Activated CD8-positive, alpha-beta T cell treated with anti-CD3 and anti-CD28 coated beads for 36 hours (primary cell): ENCODE measurements around the gene JMJD4. TPM values are rescaled to one million over a fixed set of nuclear protein-coding genes. Genes with fewer than 3 reads are reported as not detected.
A peak's percentile ranks its signal among the peaks of the same experiment; 100 is the strongest.

Source experiments
- ATAC-seq: fragments of 200-7000 bp; cut with Tn5 transposase; one replicate; pipeline ENCODE4 v1.10.0; 2021; ENCODE audit warnings: mild to moderate bottlenecking, moderate library complexity
- CTCF ChIA-PET: fragments of 350-600 bp; sonication (Branson Sonifier 250); formaldehyde crosslinking; loops from one replicate; lab custom pipeline; 2021; ENCODE audit warnings: antibody characterized with exemption; lab: Charles Lee
- POLR2A ChIA-PET: fragments of 350-600 bp; sonication (Branson Sonifier 250); formaldehyde crosslinking; loops from one replicate; lab custom pipeline; 2021; ENCODE audit warnings: antibody characterized with exemption; lab: Charles Lee
- DNase-seq: peaks from one replicate; pipeline ENCODE4 v3.0.0-alpha.2; 2020
- H3K27ac Mint-ChIP-seq: one replicate; pipeline ENCODE4 v1.8.0; 2021; ENCODE audit warnings: mild to moderate bottlenecking, mixed read lengths
- H3K27me3 Mint-ChIP-seq: one replicate; pipeline ENCODE4 v1.8.0; 2021; ENCODE audit warnings: mixed read lengths
- H3K36me3 Mint-ChIP-seq: one replicate; pipeline ENCODE4 v1.8.0; 2021; ENCODE audit warnings: low read depth, mixed read lengths
- H3K4me1 Mint-ChIP-seq: one replicate; pipeline ENCODE4 v1.8.0; 2021; ENCODE audit warnings: low read depth, mixed read lengths
- H3K4me3 Mint-ChIP-seq: one replicate; pipeline ENCODE4 v1.8.0; 2021; ENCODE audit warnings: mild to moderate bottlenecking, moderate library complexity, mixed read lengths
- H3K9me3 Mint-ChIP-seq: one replicate; pipeline ENCODE4 v1.8.0; 2021; ENCODE audit warnings: mixed read lengths
- CTCF ChIP-seq: fragments of 200-600 bp; IDR thresholded peaks from one replicate; pipeline ENCODE4 v1.8.0; 2022; ENCODE audit warnings: antibody characterized with exemption, mild to moderate bottlenecking
- intact Hi-C: fragments of 100-400 bp; cut with micrococcal nuclease; formaldehyde crosslinking; loops from one replicate; pipeline ENCODE4 v1.10.0; 2022
- total RNA-seq, 2 experiments: library from RNA; stranded (reverse); gene quantifications; one replicate each; pipeline ENCODE4 v1.2.3, GENCODE V29; 2021

Gene JMJD4
- total RNA-seq, 2 experiments from 2014 or later, result 16.2 to 17.3 TPM

- peaks cover 21% of the 10 kb centered on the region for H3K36me3 Mint-ChIP-seq
- H3K4me1 Mint-ChIP-seq, result peaks cover 63% of the 10 kb centered on the region
- peak overlapping the region; percentile 37 for H3K4me3 Mint-ChIP-seq
- DNase-seq, result no peak
- CTCF ChIA-PET, result interaction anchor here (0.9 to 7.0 kb wide), 4 partner anchors 13 to 186 kb away, joined by 3 to 59 read pairs (median 4); no protein-coding TSS in a partner anchor
- no peak for TF ChIP-seq CTCF
- peak overlapping the region; percentile 32 for H3K27ac Mint-ChIP-seq
- POLR2A ChIA-PET, result interaction anchor here (0.7 to 1.9 kb wide), 3 partner anchors 7 to 181 kb away, joined by 3 to 5 read pairs (median 4); partner anchors contain the start of gene WNT9A
- H3K9me3 Mint-ChIP-seq, result no peaks in the 10 kb centered on the region
- no peaks in the 10 kb centered on the region for H3K27me3 Mint-ChIP-seq
- intact Hi-C loops, result loop anchor here (10.0 kb wide), 1 partner anchor 178 kb away; the partner anchor contains the start of gene WNT9A
- ATAC-seq, result no peak
Measured at GRCh38 chr1:227766653-227767277, 31.7 kb upstream of the JMJD4 start.

GRCh38 chr1:227766015-227766634 is 31.0 kb upstream of the JMJD4 start:
- peak overlapping the region; percentile 37 for H3K4me3 Mint-ChIP-seq
- H3K9me3 Mint-ChIP-seq, result no peaks in the 10 kb centered on the region
- H3K27me3 Mint-ChIP-seq, result no peaks in the 10 kb centered on the region
- no peak for TF ChIP-seq CTCF
- peaks cover 24% of the 10 kb centered on the region for H3K36me3 Mint-ChIP-seq
- ChIA-PET CTCF (interaction anchor here (0.9 to 7.0 kb wide), 6 partner anchors 14 to 187 kb away, joined by 3 to 59 read pairs (median 3); no protein-coding TSS in a partner anchor), POLR2A (interaction anchor here (0.6 to 1.9 kb wide), 5 partner anchors 8 to 1704 kb away, joined by 3 to 5 read pairs (median 3); partner anchors contain the start of genes H3-3A and WNT9A)
- H3K27ac Mint-ChIP-seq, result peak overlapping the region; percentile 32
- peak; percentile 80 for ATAC-seq
- intact Hi-C loops, result loop anchor here (10.0 kb wide), 1 partner anchor 179 kb away; the partner anchor contains the start of gene WNT9A
- peak; percentile 92 for DNase-seq
- H3K4me1 Mint-ChIP-seq, result peaks cover 69% of the 10 kb centered on the region

- ATAC-seq, result no peak
- H3K27ac Mint-ChIP-seq, result no peak overlapping the region
- no peak overlapping the region for H3K4me3 Mint-ChIP-seq
- ChIA-PET CTCF (interaction anchor here (0.9 to 7.0 kb wide), 6 partner anchors 14 to 284 kb away, joined by 3 to 59 read pairs (median 3); no protein-coding TSS in a partner anchor), POLR2A (interaction anchor here (0.6 to 1.9 kb wide), 4 partner anchors 9 to 1703 kb away, joined by 3 to 5 read pairs (median 3); partner anchors contain the start of genes H3-3A and WNT9A)
- no peaks in the 10 kb centered on the region for H3K27me3 Mint-ChIP-seq
- intact Hi-C loops, result loop anchor here (10.0 kb wide), 1 partner anchor 179 kb away; the partner anchor contains the start of gene WNT9A
- H3K9me3 Mint-ChIP-seq, result no peaks in the 10 kb centered on the region
- no peak for TF ChIP-seq CTCF
- H3K4me1 Mint-ChIP-seq, result peaks cover 74% of the 10 kb centered on the region
- H3K36me3 Mint-ChIP-seq, result peaks cover 24% of the 10 kb centered on the region
- DNase-seq, result no peak
Measured at GRCh38 chr1:227765261-227766014, 30.3 kb upstream of the JMJD4 start.

- ChIA-PET CTCF (interaction anchor here (1.1 to 7.0 kb wide), 8 partner anchors 10 to 189 kb away, joined by 3 to 59 read pairs (median 4); partner anchors contain the start of gene WNT9A), POLR2A (interaction anchor here (0.8 to 2.7 kb wide), 2 partner anchors 190 to 315 kb away, joined by 3 to 9 read pairs; no protein-coding TSS in a partner anchor)
- no peak for DNase-seq
- no peak overlapping the region for H3K4me3 Mint-ChIP-seq
- peaks cover 32% of the 10 kb centered on the region for H3K36me3 Mint-ChIP-seq
- no peak for ATAC-seq
- H3K4me1 Mint-ChIP-seq, result peaks cover 78% of the 10 kb centered on the region
- no peak overlapping the region for H3K27ac Mint-ChIP-seq
- TF ChIP-seq CTCF, result no peak
- H3K27me3 Mint-ChIP-seq, result no peaks in the 10 kb centered on the region
- H3K9me3 Mint-ChIP-seq, result no peaks in the 10 kb centered on the region
- intact Hi-C loops, result loop anchor here (10.0 kb wide), 1 partner anchor 181 kb away; the partner anchor contains the start of gene WNT9A
Measured at GRCh38 chr1:227764019-227764391, 28.9 kb upstream of the JMJD4 start.
